ENCODE results near the gene VPS51. TPM values are rescaled to one million over a fixed set of nuclear protein-coding genes. Genes with fewer than 3 reads are reported as not detected.

Gene VPS51
- total and polyA plus RNA-seq, 9 of the 15 experiments (the other 6 are each of a cell fraction or from before 2014, with no cell fraction given): 1.8 to 143 (median 46.8) TPM

DNA sequence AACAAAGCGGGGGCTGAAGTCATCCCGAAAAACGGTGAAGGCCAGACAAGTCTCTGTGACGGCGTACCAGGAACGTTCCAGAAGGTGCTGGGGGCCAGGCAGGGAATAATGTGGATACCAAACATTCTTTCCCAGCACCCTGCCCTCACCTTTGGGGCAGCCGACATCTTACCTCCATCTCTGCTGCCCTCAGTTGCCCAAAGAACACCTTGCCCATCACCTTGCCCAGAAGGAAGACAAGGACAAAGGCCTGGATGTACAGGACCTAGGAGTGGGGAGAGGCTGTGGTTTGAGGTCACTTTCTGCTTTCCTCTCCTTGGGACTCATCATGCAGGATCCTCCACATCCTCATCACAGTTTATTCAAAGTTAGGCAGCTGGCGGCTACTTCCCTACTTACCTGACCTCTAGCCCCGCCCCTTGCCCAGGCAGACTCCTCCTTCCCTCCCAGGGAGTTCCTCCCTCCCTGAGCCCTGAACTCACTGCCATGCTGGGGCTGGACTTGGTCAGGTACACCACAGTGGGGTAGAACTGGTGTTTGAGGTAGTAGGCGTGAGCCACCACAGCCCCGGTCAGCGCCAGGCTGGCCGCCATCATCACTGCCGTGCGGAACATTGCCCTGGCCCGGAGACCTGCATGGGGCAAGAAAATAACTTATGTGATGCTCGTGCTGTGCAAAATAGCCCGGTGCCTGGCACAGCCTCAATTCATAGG is 37.1 kb downstream of the VPS51 start:
- 37% methylated on average over 17 of the region's 18 CpGs for WGBS (ENCODE audit: insufficient coverage, low coverage, missing lambda C conversion rate)
- in situ Hi-C loops (cut with MboI) (no loop called here), intact Hi-C loops (cut with micrococcal nuclease) (no loop called here)
- ChIA-PET POLR2A (interaction anchor here (0.6 to 8.4 kb wide), 6 partner anchors 13 to 136 kb away, joined by 3 to 182 read pairs (median 8); partner anchors contain the start of genes BATF2, FAU, MRPL49 and SPDYC), CTCF (ENCODE audit: low intra/inter-chr PET ratio) (no interaction called here)
- peak; percentile 55 for ATAC-seq
- Histone ChIP-seq H3K4me3 (peak overlapping the region; percentile 96), H3K36me3 (ENCODE audit: control insufficient read depth, insufficient read depth, low read length) (peaks cover 49% of the 10 kb centered on the region), H3K27ac (ENCODE audit: extremely low read depth, low read depth, low read length) (peak overlapping the region; percentile 98), H3K9me3 (replicated peaks; ENCODE audit: control insufficient read depth, insufficient read depth, low read depth, low read length) (no peaks in the 10 kb centered on the region), H4K20me1 (replicated peaks; ENCODE audit: control insufficient read depth, insufficient read depth, low read length) (peaks cover 9% of the 10 kb centered on the region; the same call in 1 of the 2 replicates), H3K9ac (ENCODE audit: insufficient read depth in 1 of 2, low read depth in 2 of 2, low read length in 2 of 2) (peak overlapping the region; percentile 98 to 99), H3K79me2 (ENCODE audit: control insufficient read depth, insufficient read depth, low read length) (peaks cover 41% of the 10 kb centered on the region), H3K27me3 (ENCODE audit: control insufficient read depth in 2 of 2, insufficient read depth in 2 of 2, low read length in 2 of 2) (no peaks in the 10 kb centered on the region; a peak in 1 of 5 replicates), H3K4me1 (replicated peaks in 1 of 2; ENCODE audit: control insufficient read depth in 2 of 2, insufficient read depth in 2 of 2, low read length in 2 of 2) (peaks cover 21 to 49% of the 10 kb centered on the region in 2 experiments; a peak in 4 of 5 replicates), H3K4me2 (ENCODE audit: insufficient read depth, low read length) (peak overlapping the region; percentile 98), H2AFZ (ENCODE audit: low read depth, low read length) (peak overlapping the region; percentile 7; the same call in 1 of the 2 replicates), H3K9me1 (ENCODE audit: control insufficient read depth, insufficient read depth, low read length) (peaks cover 4% of the 10 kb centered on the region)
- DNase-seq (ENCODE audit: extremely low read depth in 1 of 4, low spot score in 3 of 4): peak; percentile 71 to 81 (median 78)
- peak; percentile 81 for FAIRE-seq
- no TSS peak for BruUV-seq (replicated peaks)
- TF ChIP-seq SIN3A (IDR thresholded peaks at IDR 0.05; ENCODE audit: borderline replicate concordance in 2 of 2, control insufficient read depth in 1 of 2, low read depth in 2 of 2, low read length in 2 of 2) (0 out of 4 replicates have a peak, but pooled peaks of 1 of the 2 experiments have one; percentile 17), EWSR1 (IDR thresholded peaks at IDR 0.05; ENCODE audit: borderline replicate concordance, low read depth, partially characterized antibody) (no peak), ETV5 (CRISPR knock-in tag; IDR thresholded peaks at IDR 0.05; ENCODE audit: low read depth) (0 out of 2 replicates have a peak, but pooled peaks have one; percentile 44), MAZ (CRISPR knock-in tag; conservative IDR thresholded peaks at IDR 0.05 in 1 of 2, IDR thresholded peaks at IDR 0.05 in 1 of 2) (peak in 1 of 2 experiments; percentile 47; a peak in 1 of 4 replicates), CTBP1 (IDR thresholded peaks at IDR 0.05; ENCODE audit: borderline replicate concordance) (peak; percentile 17; the same call in 1 of the 2 replicates), RB1 (IDR thresholded peaks at IDR 0.05; ENCODE audit: low read depth) (0 out of 2 replicates have a peak, but pooled peaks have one; percentile 36), BRD4 (IDR thresholded peaks at IDR 0.05) (no peak), YY1 (IDR thresholded peaks at IDR 0.05; ENCODE audit: borderline replicate concordance in 1 of 3, control insufficient read depth in 1 of 3, extremely low read depth in 1 of 3, insufficient read depth in 3 of 3, insufficient read length in 1 of 3, insufficient replicate concordance in 2 of 3, low read depth in 1 of 3, low read length in 2 of 3) (peak in 1 of 3 experiments; percentile 41)
- TF ChIP-seq, protein P1, sequence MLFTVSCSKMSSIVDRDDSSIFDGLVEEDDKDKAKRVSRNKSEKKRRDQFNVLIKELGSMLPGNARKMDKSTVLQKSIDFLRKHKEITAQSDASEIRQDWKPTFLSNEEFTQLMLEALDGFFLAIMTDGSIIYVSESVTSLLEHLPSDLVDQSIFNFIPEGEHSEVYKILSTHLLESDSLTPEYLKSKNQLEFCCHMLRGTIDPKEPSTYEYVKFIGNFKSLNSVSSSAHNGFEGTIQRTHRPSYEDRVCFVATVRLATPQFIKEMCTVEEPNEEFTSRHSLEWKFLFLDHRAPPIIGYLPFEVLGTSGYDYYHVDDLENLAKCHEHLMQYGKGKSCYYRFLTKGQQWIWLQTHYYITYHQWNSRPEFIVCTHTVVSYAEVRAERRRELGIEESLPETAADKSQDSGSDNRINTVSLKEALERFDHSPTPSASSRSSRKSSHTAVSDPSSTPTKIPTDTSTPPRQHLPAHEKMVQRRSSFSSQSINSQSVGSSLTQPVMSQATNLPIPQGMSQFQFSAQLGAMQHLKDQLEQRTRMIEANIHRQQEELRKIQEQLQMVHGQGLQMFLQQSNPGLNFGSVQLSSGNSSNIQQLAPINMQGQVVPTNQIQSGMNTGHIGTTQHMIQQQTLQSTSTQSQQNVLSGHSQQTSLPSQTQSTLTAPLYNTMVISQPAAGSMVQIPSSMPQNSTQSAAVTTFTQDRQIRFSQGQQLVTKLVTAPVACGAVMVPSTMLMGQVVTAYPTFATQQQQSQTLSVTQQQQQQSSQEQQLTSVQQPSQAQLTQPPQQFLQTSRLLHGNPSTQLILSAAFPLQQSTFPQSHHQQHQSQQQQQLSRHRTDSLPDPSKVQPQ (CRISPR knock-in tag; IDR thresholded peaks at IDR 0.05; ENCODE audit: borderline replicate concordance): no peak
- TF ChIP-seq, protein P2, sequence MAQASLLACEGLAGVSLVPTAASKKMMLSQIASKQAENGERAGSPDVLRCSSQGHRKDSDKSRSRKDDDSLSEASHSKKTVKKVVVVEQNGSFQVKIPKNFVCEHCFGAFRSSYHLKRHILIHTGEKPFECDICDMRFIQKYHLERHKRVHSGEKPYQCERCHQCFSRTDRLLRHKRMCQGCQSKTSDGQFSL (CRISPR knock-in tag; IDR thresholded peaks at IDR 0.05): peak; percentile 46; the same call in 1 of the 2 replicates
- TF ChIP-seq, protein P2 (tag; IDR thresholded peaks at IDR 0.05): no peak
- TF ChIP-seq, protein P3, sequence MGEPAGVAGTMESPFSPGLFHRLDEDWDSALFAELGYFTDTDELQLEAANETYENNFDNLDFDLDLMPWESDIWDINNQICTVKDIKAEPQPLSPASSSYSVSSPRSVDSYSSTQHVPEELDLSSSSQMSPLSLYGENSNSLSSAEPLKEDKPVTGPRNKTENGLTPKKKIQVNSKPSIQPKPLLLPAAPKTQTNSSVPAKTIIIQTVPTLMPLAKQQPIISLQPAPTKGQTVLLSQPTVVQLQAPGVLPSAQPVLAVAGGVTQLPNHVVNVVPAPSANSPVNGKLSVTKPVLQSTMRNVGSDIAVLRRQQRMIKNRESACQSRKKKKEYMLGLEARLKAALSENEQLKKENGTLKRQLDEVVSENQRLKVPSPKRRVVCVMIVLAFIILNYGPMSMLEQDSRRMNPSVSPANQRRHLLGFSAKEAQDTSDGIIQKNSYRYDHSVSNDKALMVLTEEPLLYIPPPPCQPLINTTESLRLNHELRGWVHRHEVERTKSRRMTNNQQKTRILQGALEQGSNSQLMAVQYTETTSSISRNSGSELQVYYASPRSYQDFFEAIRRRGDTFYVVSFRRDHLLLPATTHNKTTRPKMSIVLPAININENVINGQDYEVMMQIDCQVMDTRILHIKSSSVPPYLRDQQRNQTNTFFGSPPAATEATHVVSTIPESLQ (CRISPR knock-in tag; IDR thresholded peaks at IDR 0.05): 0 out of 2 replicates have a peak, but pooled peaks have one; percentile 34

Measured in K562 (cell line).